IPS-18c (cell line): ENCODE results near the gene OR4C45.
A peak's percentile ranks its signal among the peaks of the same experiment; 100 is the strongest.
"Not testable (repeated sequence)": the region's sequence is repeated elsewhere in the genome, so short reads cannot be mapped to it uniquely, and the experiment has no call there.

ENCODE experiments used
- H3K4me3 ChIP-seq: 2 replicates; pipeline ENCODE4 v1.7.0; 2013; ENCODE audit warnings: low read depth, mild to moderate bottlenecking, low read length, moderate library complexity; ENCODE audit not compliant: insufficient read depth
- H3K9me3 ChIP-seq: one replicate; pipeline ENCODE4 v1.6.1; 2013; ENCODE audit warnings: mild to moderate bottlenecking, low read length, moderate library complexity; ENCODE audit not compliant: control insufficient read depth, insufficient read depth

The OR4C45 gene

GRCh38 chr11:50032574-50032973 lies at the start of gene OR4C45:
TSS of gene OR4C45 (plus strand) at chr11:50032874.
- no peak within 1 kb of the TSS for H3K4me3 ChIP-seq
- peaks cover 20% of the 10 kb centered on the region for H3K9me3 ChIP-seq

GRCh38 chr11:49995565-49995964 lies 37.1 kb upstream of the OR4C45 start:
- peaks cover 6% of the 10 kb centered on the region for H3K9me3 ChIP-seq

GRCh38 chr11:50030193-50030592 lies 2.5 kb upstream of the OR4C45 start:
- Histone ChIP-seq H3K9me3 (peaks cover 26% of the 10 kb centered on the region), H3K4me3 (no peak overlapping the region)

More at GRCh38 chr11:49995565-49995964, 37.1 kb upstream of the OR4C45 start:
- no peak overlapping the region for H3K4me3 ChIP-seq

- H3K9me3 ChIP-seq: peaks cover 15% of the 10 kb centered on the region
- H3K4me3 ChIP-seq: not testable (repeated sequence)
These were observed 3.6 kb downstream of the OR4C45 start for GRCh38 chr11:50036239-50036638.

GRCh38 chr11:50037251-50037650 lies 4.6 kb downstream of the OR4C45 start:
- Histone ChIP-seq H3K9me3 (peaks cover 15% of the 10 kb centered on the region), H3K4me3 (no peak overlapping the region)

DNA sequence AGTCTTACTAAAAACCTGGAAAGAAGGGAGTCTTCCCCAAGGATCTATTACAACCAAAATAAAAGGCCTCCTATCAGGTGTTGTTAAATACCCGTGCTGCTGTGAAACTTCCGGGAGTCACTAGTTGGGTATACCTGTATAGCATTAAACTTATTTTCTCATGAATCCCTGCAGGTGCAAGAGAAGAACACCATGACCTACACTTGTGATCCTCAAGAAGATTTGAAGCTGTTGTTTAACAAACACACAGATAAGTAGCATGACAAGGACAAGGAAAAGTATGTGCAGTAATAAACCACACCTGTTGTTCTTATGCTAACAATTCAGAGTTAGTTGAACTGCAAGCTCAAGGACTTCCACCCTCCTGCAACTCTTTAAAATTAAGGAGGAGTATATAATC lies 12.0 kb downstream of the OR4C45 start:
- Histone ChIP-seq H3K4me3 (no peak overlapping the region), H3K9me3 (peaks cover 8% of the 10 kb centered on the region)

- H3K4me3 ChIP-seq: not testable (repeated sequence)
- H3K9me3 ChIP-seq: peaks cover 27% of the 10 kb centered on the region
These were observed 30.4 kb downstream of the OR4C45 start for GRCh38 chr11:50063056-50063455.

DNA sequence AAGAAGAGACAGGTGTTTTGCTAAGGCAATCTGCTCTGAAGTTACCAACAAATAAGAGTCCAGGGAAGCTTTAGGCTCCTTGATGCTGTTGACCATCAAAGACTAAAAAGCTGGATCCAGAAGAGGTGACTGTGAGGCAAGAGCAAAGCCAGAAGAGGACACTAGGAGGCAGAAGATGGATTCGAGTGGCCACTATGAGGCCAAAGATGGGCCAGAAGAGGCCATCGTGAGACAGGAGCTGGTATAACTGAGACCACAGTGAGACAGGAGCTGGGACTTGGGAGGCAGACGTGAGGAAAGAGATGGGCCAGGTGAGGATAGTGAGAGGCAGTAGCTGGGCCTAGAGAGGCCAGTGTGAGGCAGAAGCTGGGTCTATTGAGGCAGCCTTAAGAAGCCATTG lies 37.7 kb downstream of the OR4C45 start:
- no peak overlapping the region for H3K4me3 ChIP-seq
- peaks cover 49% of the 10 kb centered on the region for H3K9me3 ChIP-seq

- Histone ChIP-seq H3K9me3 (peaks cover 56% of the 10 kb centered on the region), H3K4me3 (no peak overlapping the region)
These were observed 39.0 kb downstream of the OR4C45 start for GRCh38 chr11:50071584-50072225.

- peaks cover 62% of the 10 kb centered on the region for H3K9me3 ChIP-seq
These were observed 39.8 kb downstream of the OR4C45 start for GRCh38 chr11:50072226-50073112.

GRCh38 chr11:50073113-50074105 lies 40.7 kb downstream of the OR4C45 start:
- H3K9me3 ChIP-seq: peaks cover 56% of the 10 kb centered on the region

More at GRCh38 chr11:50072226-50073112, 39.8 kb downstream of the OR4C45 start:
- H3K4me3 ChIP-seq: peak overlapping the region; percentile 20; the same call in 1 of the 2 replicates

DNA sequence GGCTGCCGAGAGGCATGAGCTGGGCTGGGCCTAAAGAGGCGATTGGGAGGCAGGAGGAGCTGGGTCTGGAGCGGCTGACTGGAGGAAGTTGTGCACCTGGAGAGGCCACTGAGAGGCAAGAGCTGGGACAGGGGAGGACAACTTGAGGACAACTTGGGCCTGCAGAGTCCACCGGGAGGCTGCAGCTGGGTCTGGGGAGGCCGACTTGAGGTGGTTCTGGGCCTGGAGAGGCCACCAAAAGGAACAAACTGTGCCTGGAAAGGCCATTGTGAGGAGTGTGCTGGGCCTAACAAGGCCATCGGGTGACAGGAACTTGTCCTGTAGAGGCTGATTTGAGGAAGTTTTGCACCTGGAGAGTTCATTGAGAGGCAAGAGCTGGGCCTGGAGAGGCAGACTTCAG lies 41.5 kb downstream of the OR4C45 start:
- Histone ChIP-seq H3K9me3 (peaks cover 52% of the 10 kb centered on the region), H3K4me3 (no peak overlapping the region)

More at GRCh38 chr11:50073113-50074105, 40.7 kb downstream of the OR4C45 start:
- H3K4me3 ChIP-seq: no peak overlapping the region

DNA sequence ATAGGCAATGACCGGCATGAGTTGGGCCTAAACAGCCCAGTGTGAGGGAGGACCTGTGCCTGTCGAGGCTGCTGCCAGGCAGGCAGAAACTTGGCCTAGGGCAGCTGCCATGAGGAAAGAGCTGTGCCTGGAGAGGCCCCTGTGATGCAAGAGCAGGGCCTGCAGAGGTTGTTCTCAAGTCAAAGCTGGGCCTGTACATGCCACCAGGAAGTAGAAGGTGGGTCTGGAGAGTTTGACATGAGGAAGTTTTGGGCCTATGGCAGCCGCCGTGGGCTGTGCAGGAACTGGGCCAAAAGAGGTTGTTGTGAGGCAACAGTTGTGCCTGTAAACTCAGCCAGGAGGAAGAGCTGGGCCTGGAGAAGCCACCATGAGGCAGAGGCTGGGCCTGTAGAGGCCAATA lies 43.2 kb downstream of the OR4C45 start:
- Histone ChIP-seq H3K9me3 (peaks cover 51% of the 10 kb centered on the region), H3K4me3 (peak overlapping the region; percentile 9; the same call in 1 of the 2 replicates)

GRCh38 chr11:50077526-50077925 lies 44.9 kb downstream of the OR4C45 start:
- H3K4me3 ChIP-seq: no peak overlapping the region
- H3K9me3 ChIP-seq: peaks cover 41% of the 10 kb centered on the region

DNA sequence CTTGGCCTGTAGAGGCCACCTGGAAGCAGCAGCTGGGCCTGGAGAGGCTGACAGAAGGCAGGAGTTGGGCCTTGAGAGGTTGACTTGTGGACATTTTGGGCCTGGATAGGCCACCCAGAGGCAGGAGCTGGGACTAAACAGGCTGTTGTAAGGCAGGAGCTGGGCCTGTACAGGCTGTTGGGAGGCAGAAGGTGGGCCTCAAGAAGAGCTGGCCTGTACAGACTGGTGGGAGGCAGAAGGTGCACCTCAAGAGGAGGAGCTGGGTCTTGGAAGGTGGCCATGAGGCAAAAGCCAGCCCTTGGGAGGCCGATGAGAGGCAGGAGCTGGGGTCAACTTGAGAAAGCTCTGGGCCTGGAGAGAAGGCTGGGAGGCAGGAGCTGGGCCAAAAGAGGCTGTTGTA lies 45.3 kb downstream of the OR4C45 start:
- Histone ChIP-seq H3K4me3 (no peak overlapping the region; the same call in 1 of the 2 replicates), H3K9me3 (peaks cover 43% of the 10 kb centered on the region)

GRCh38 chr11:50078946-50079345 lies 46.3 kb downstream of the OR4C45 start:
- H3K4me3 ChIP-seq: not testable (repeated sequence)
- H3K9me3 ChIP-seq: peaks cover 39% of the 10 kb centered on the region

- Histone ChIP-seq H3K4me3 (no peak overlapping the region), H3K9me3 (peaks cover 34% of the 10 kb centered on the region)
These were observed 47.6 kb downstream of the OR4C45 start for GRCh38 chr11:50080256-50080655.
